H1 (cell line): Measurements from ENCODE around the gene SMCP. TPM values are rescaled to one million over a fixed set of nuclear protein-coding genes. Genes with fewer than 3 reads are reported as not detected.

ENCODE experiments used
- CTCF ChIA-PET: fragments of 300-600 bp; sonication (Branson Sonifier 250); formaldehyde crosslinking; loops from one replicate; lab custom pipeline; 2021; ENCODE audit not compliant: partially characterized antibody; lab: Charles Lee
- POLR2A ChIA-PET: fragments of 300-600 bp; sonication (Branson Sonifier 250); formaldehyde crosslinking; loops from one replicate; lab custom pipeline; 2021; ENCODE audit warnings: inconsistent platforms; ENCODE audit not compliant: partially characterized antibody; lab: Charles Lee
- DNase-seq, 2 experiments: peaks; one replicate each; pipeline versions ENCODE4 v3.0.0 to v3.0.0-alpha.2; 2010 to 2022; ENCODE audit warnings: low spot score in 2 of 2, low read depth in 1 of 2, mixed read lengths in 1 of 2
- FAIRE-seq: peaks from 2 replicates; lab custom pipeline; 2011; peaks lifted over from hg19 to GRCh38; lab: Jason Lieb, UNC
- H2AFZ ChIP-seq: 2 replicates; pipeline ENCODE4 v1.8.1; 2012; ENCODE audit warnings: low read length, inconsistent platforms
- H2AK5ac ChIP-seq: 2 replicates; pipeline ENCODE4 v1.6.1; 2013; ENCODE audit warnings: low read depth, low read length
- H2BK120ac ChIP-seq: replicated peaks from 2 replicates; pipeline ENCODE3; 2013; ENCODE audit warnings: low read depth, low read length, inconsistent platforms
- H2BK12ac ChIP-seq: 2 replicates; pipeline ENCODE4 v1.6.1; 2013; ENCODE audit warnings: low read depth, low read length
- H2BK15ac ChIP-seq: 2 replicates; pipeline ENCODE4 v1.6.1; 2013; ENCODE audit warnings: low read length
- H2BK20ac ChIP-seq: 2 replicates; pipeline ENCODE4 v1.6.1; 2013; ENCODE audit warnings: low read length
- H2BK5ac ChIP-seq: 2 replicates; pipeline ENCODE4 v1.6.1; 2013; ENCODE audit warnings: low read depth, low read length
- H3K14ac ChIP-seq: 2 replicates; pipeline ENCODE4 v1.6.1; 2013; ENCODE audit warnings: inconsistent platforms; ENCODE audit not compliant: insufficient read length
- H3K18ac ChIP-seq: 2 replicates; pipeline ENCODE4 v1.6.1; 2013; ENCODE audit warnings: low read length; ENCODE audit errors: extremely low read depth
- H3K23ac ChIP-seq: 2 replicates; pipeline ENCODE4 v1.6.1; 2013; ENCODE audit warnings: inconsistent platforms; ENCODE audit not compliant: insufficient read length
- H3K23me2 ChIP-seq: 2 replicates; pipeline ENCODE4 v1.6.1; 2013; ENCODE audit warnings: low read depth, low read length
- H3K27ac ChIP-seq: 2 replicates; pipeline ENCODE4 v1.6.1; 2011; ENCODE audit warnings: low read depth, low read length, inconsistent platforms
- H3K27me3 ChIP-seq, 4 experiments: replicated peaks in 1 of 4; 1 replicate in 1 of 4; 2 replicates in 3 of 4; pipeline versions ENCODE4 v1.6.1 to v1.8.1; 2011 to 2013; ENCODE audit warnings: low read length in 3 of 4, mild to moderate bottlenecking in 3 of 4, inconsistent platforms in 2 of 4, mixed read lengths in 2 of 4, moderate library complexity in 1 of 4; ENCODE audit not compliant: control insufficient read depth in 3 of 4, insufficient read depth in 3 of 4; ENCODE audit errors: extremely low read depth in 1 of 4
- H3K36me3 ChIP-seq, 4 experiments: 2 replicates each; pipeline versions ENCODE4 v1.6.1 to v1.8.1; 2011 to 2013; ENCODE audit warnings: mild to moderate bottlenecking in 4 of 4, low read length in 3 of 4, moderate library complexity in 2 of 4, control low read depth in 1 of 4, inconsistent platforms in 1 of 4; ENCODE audit not compliant: insufficient read depth in 4 of 4, control insufficient read depth in 2 of 4
- H3K4ac ChIP-seq: replicated peaks from 2 replicates; pipeline ENCODE3; 2013; ENCODE audit warnings: low read length, low read depth, mixed read lengths, inconsistent platforms; ENCODE audit not compliant: insufficient read length
- H3K4me1 ChIP-seq, 4 experiments: replicated peaks in 1 of 4; 1 replicate in 1 of 4; 2 replicates in 3 of 4; pipeline versions ENCODE4 v1.6.1 to v1.8.1; 2011 to 2013; ENCODE audit warnings: low read length in 3 of 4, inconsistent platforms in 2 of 4, mixed read lengths in 1 of 4; ENCODE audit not compliant: insufficient read depth in 4 of 4, control insufficient read depth in 3 of 4
- H3K4me2 ChIP-seq, 2 experiments: 2 replicates each; pipeline versions ENCODE4 v1.6.1 to v1.8.1; 2011 to 2013; ENCODE audit warnings: low read depth in 2 of 2, low read length in 2 of 2, control low read depth in 1 of 2, inconsistent platforms in 1 of 2, mild to moderate bottlenecking in 1 of 2; ENCODE audit not compliant: insufficient read depth in 1 of 2
- H3K4me3 ChIP-seq, 4 experiments: fragments of 200-600, 300-600 bp in 1 of 4; sonication (generic), shearing (Covaris generic), sonication (Bioruptor Twin) in 1 of 4; 2 replicates each; pipeline versions ENCODE4 v1.5.1 to v1.8.1; 2011 to 2016; ENCODE audit warnings: low read length in 4 of 4, low read depth in 3 of 4, control low read depth in 2 of 4, inconsistent platforms in 2 of 4, mild to moderate bottlenecking in 2 of 4, mixed read lengths in 1 of 4, moderate library complexity in 1 of 4; ENCODE audit not compliant: insufficient read depth in 2 of 4; ENCODE audit errors: extremely low read depth in 1 of 4
- H3K56ac ChIP-seq: replicated peaks from 2 replicates; pipeline ENCODE3; 2013; ENCODE audit warnings: low read depth, mild to moderate bottlenecking, mixed read lengths, low read length, inconsistent platforms; ENCODE audit not compliant: insufficient read length
- H3K79me1 ChIP-seq: 2 replicates; pipeline ENCODE4 v1.6.1; 2013; ENCODE audit warnings: low read depth, low read length, control low read depth
- H3K79me2 ChIP-seq, 2 experiments: 2 replicates each; pipeline versions ENCODE4 v1.6.1 to v1.8.1; 2012 to 2013; ENCODE audit warnings: low read length in 2 of 2, mild to moderate bottlenecking in 2 of 2, inconsistent platforms in 1 of 2; ENCODE audit not compliant: insufficient read depth in 2 of 2, control insufficient read depth in 1 of 2
- H3K9ac ChIP-seq, 4 experiments: replicated peaks in 1 of 4; 1 replicate in 1 of 4; 2 replicates in 3 of 4; pipeline versions ENCODE4 v1.6.1 to v1.8.1; 2011 to 2013; ENCODE audit warnings: low read depth in 3 of 4, low read length in 3 of 4, control low read depth in 2 of 4, mild to moderate bottlenecking in 2 of 4, moderate library complexity in 2 of 4, inconsistent platforms in 1 of 4; ENCODE audit errors: extremely low read depth in 1 of 4
- H3K9me3 ChIP-seq, 2 experiments: 2 replicates each; pipeline versions ENCODE4 v1.6.1 to v1.8.1; 2012 to 2013; ENCODE audit warnings: mild to moderate bottlenecking in 2 of 2, moderate library complexity in 2 of 2, control low read depth in 1 of 2, inconsistent platforms in 1 of 2, low read depth in 1 of 2, low read length in 1 of 2, mixed read lengths in 1 of 2; ENCODE audit not compliant: insufficient read depth in 2 of 2
- H4K20me1 ChIP-seq, 2 experiments: replicated peaks in 1 of 2; 2 replicates each; pipeline versions ENCODE3 to v1.8.1; 2011 to 2013; ENCODE audit warnings: inconsistent platforms in 2 of 2, low read length in 2 of 2, mild to moderate bottlenecking in 1 of 2; ENCODE audit not compliant: insufficient read depth in 2 of 2, control insufficient read depth in 1 of 2
- H4K5ac ChIP-seq: 2 replicates; pipeline ENCODE4 v1.6.1; 2013; ENCODE audit warnings: low read length, low read depth, mixed read lengths, inconsistent platforms; ENCODE audit not compliant: insufficient read length
- H4K8ac ChIP-seq: 2 replicates; pipeline ENCODE4 v1.8.0; 2013; ENCODE audit warnings: mild to moderate bottlenecking, moderate library complexity, low read length, inconsistent platforms; ENCODE audit not compliant: insufficient read depth; ENCODE audit errors: extremely low read depth
- H4K91ac ChIP-seq: replicated peaks from 2 replicates; pipeline ENCODE3; 2013; ENCODE audit warnings: low read length, mixed read lengths, inconsistent platforms; ENCODE audit not compliant: insufficient read length
- BCL11A ChIP-seq, 2 experiments: IDR thresholded peaks; one replicate each; pipeline ENCODE4 v1.6.1; 2011; ENCODE audit warnings: low read depth in 2 of 2, low read length in 2 of 2, mild to moderate bottlenecking in 2 of 2
- CBX5 ChIP-seq: fragments of 300-800, 300-1000 bp; sonication (generic); IDR thresholded peaks from 2 replicates; pipeline ENCODE4 v1.7.1; 2016; ENCODE audit warnings: antibody characterized with exemption, low read length, low read depth
- GABPA ChIP-seq: IDR thresholded peaks from 2 replicates; pipeline ENCODE4 v1.6.1; 2011; ENCODE audit warnings: mild to moderate bottlenecking, low read length, moderate library complexity, borderline replicate concordance; ENCODE audit not compliant: insufficient read depth
- NANOG ChIP-seq: IDR thresholded peaks from 2 replicates; pipeline ENCODE4 v1.6.1; 2011; ENCODE audit warnings: low read length, low read depth, mild to moderate bottlenecking, inconsistent platforms; ENCODE audit not compliant: insufficient read depth, poor library complexity, severe bottlenecking
- RAD21 ChIP-seq, 2 experiments: IDR thresholded peaks in 1 of 2; conservative IDR thresholded peaks in 1 of 2; 2 replicates each; pipeline ENCODE4 v1.6.1; 2011; ENCODE audit warnings: low read depth in 2 of 2, low read length in 2 of 2, improper control_type of control experiment in 1 of 2, inconsistent platforms in 1 of 2, mild to moderate bottlenecking in 1 of 2, moderate library complexity in 1 of 2
- RNF2 ChIP-seq: fragments of 200-900, 300-1000 bp; sonication (generic); IDR thresholded peaks from 2 replicates; pipeline ENCODE4 v1.7.1; 2016; ENCODE audit warnings: borderline replicate concordance, low read depth, mild to moderate bottlenecking, antibody characterized with exemption, low read length; ENCODE audit not compliant: poor library complexity, severe bottlenecking; ENCODE audit errors: missing control alignments
- SAP30 ChIP-seq: fragments of 300-600 bp; sonication (generic); IDR thresholded peaks from 2 replicates; pipeline ENCODE4 v1.7.1; 2012; ENCODE audit warnings: low read length, moderate library complexity, mild to moderate bottlenecking, inconsistent platforms; ENCODE audit not compliant: insufficient read depth, insufficient replicate concordance
- SIRT6 ChIP-seq: IDR thresholded peaks from one replicate; pipeline ENCODE4 v1.7.1; 2012; ENCODE audit warnings: low read length, inconsistent platforms
- WGBS, 2 experiments: shearing (Covaris generic) in 1 of 2; methylation state at CpG; one replicate each; pipeline versions ENCODE4 v1.1.6 to v1.1.7; 2013 to 2015; ENCODE audit warnings: low lambda C conversion rate in 2 of 2, mixed read lengths in 2 of 2, inconsistent platforms in 1 of 2, low coverage in 1 of 2, missing lambda C conversion rate in 1 of 2; ENCODE audit not compliant: insufficient replicate concordance in 2 of 2, insufficient coverage in 1 of 2, insufficient read length in 1 of 2; ENCODE audit errors: extremely low coverage in 1 of 2, missing lambda C conversion rate in 1 of 2; 5-methylcytosine and 5-hydroxymethylcytosine counted together
- polyA plus RNA-seq, 7 experiments: library from polyadenylated mRNA; depleted of rRNA in 3 of 7; stranded (reverse) in 5 of 7; unstranded in 2 of 7; fragments of >200 nt in 5 of 7; fragments of 200-250 nt in 2 of 7; gene quantifications; 1 replicate in 5 of 7; 2 replicates in 1 of 7; 4 replicates in 1 of 7; pipeline versions ENCODE4 v1.2.1 to v1.2.3, GENCODE V29; 2011 to 2013; ENCODE audit warnings: missing spikeins in 2 of 7, mixed read lengths in 2 of 7
- total RNA-seq: library from RNA; stranded (reverse); fragmentation: NEBNext Ultra II Directional; extraction: Animal tissue kit (Norgen Biotek cat#: 25700); gene quantifications from 2 replicates; pipeline ENCODE4 v1.2.1, GENCODE V29; 2021

Gene SMCP
- total and polyA plus RNA-seq, 2 of the 8 experiments (the other 6 are each of a cell fraction or from before 2014, with no cell fraction given) = not detected

- no peak overlapping the region for H2BK20ac ChIP-seq
- WGBS, 2 experiments = 83% methylated on average over 5 of the region's 5 CpGs; no CpG with 5 or more reads in 1 of the 2 experiments
- CTCF ChIA-PET = interaction anchor here (0.6 kb wide), 1 partner anchor 24 kb away, joined by 3 read pairs; no protein-coding TSS in a partner anchor
Observed at GRCh38 chr1:152912900-152913299, 34.8 kb downstream of the SMCP start.

More at GRCh38 chr1:152912900-152913299, 34.8 kb downstream of the SMCP start:
- Histone ChIP-seq H3K9me3 (peaks cover 4 to 22% of the 10 kb centered on the region in 2 experiments; a peak in 2 of 4 replicates), H3K14ac (no peak overlapping the region), H2BK12ac (no peak overlapping the region), H3K4me3 (no peak overlapping the region)
- TF ChIP-seq CBX5 (no peak), RNF2 (no peak), SIRT6 (no peak), RAD21 (IDR thresholded peaks at IDR 0.05 in 1 of 2, conservative IDR thresholded peaks at IDR 0.05 in 1 of 2; ENCODE audit: low read depth in 2 of 2, low read length in 2 of 2) (no peak), SAP30 (no peak), NANOG (no peak), BCL11A (IDR thresholded peaks at IDR 0.05; ENCODE audit: low read depth in 2 of 2, low read length in 2 of 2) (no peak), GABPA (no peak)
- TF ChIP-seq, all 59 proteins: peak for 0
- no peak overlapping the region for H2BK5ac ChIP-seq
- DNase-seq = no peak
- no peak overlapping the region for H2AFZ ChIP-seq
- H3K9ac ChIP-seq = no peak overlapping the region
- H2BK15ac ChIP-seq = no peak overlapping the region
- H3K4me1 ChIP-seq = no peaks in the 10 kb centered on the region
- H2AK5ac ChIP-seq = no peak overlapping the region
- H3K18ac ChIP-seq = no peak overlapping the region
- no peak overlapping the region for H3K4me2 ChIP-seq
- H2BK120ac ChIP-seq = no peak overlapping the region
- no peaks in the 10 kb centered on the region for H3K79me1 ChIP-seq
- no peaks in the 10 kb centered on the region for H3K27me3 ChIP-seq
- H3K23ac ChIP-seq = no peak overlapping the region
- no peaks in the 10 kb centered on the region for H4K20me1 ChIP-seq
- H3K56ac ChIP-seq = no peak overlapping the region
- no peak overlapping the region for H3K27ac ChIP-seq
- no peaks in the 10 kb centered on the region for H3K23me2 ChIP-seq
- no peaks in the 10 kb centered on the region for H3K79me2 ChIP-seq
- H4K91ac ChIP-seq = no peak overlapping the region
- H3K36me3 ChIP-seq = no peaks in the 10 kb centered on the region
- no peak overlapping the region for H4K5ac ChIP-seq
- FAIRE-seq = no peak
- H4K8ac ChIP-seq = no peak overlapping the region
- POLR2A ChIA-PET = no interaction called here
- H3K4ac ChIP-seq = no peak overlapping the region
